GM12878 (cell line): ENCODE results near the gene DEK. TPM values are rescaled to one million over a fixed set of nuclear protein-coding genes. Genes with fewer than 3 reads are reported as not detected.

Experiments
- ATAC-seq: fragments of 200-7000 bp; cut with Tn5 transposase; 3 replicates; pipeline ENCODE4 v1.9.1; 2020; ENCODE audit warnings: mild to moderate bottlenecking, moderate library complexity
- BruUV-seq: library from RNA; stranded (reverse); fragments of 400-500 nt; replicated peaks from 2 replicates; lab custom pipeline; 2021; lab: Mats Ljungman, UMichigan
- CTCF ChIA-PET: fragments of 300-600 bp; sonication (Branson Sonifier 250); formaldehyde crosslinking; extraction: SDS; loops from one replicate; lab custom pipeline; 2021; ENCODE audit warnings: inconsistent platforms; lab: Yijun Ruan, JAX
- POLR2A ChIA-PET: fragments of 350-600 bp; formaldehyde crosslinking; extraction: SDS; loops from one replicate; lab custom pipeline; 2021; ENCODE audit warnings: inconsistent platforms; lab: Charles Lee
- RAD21 ChIA-PET: fragments of 300-600 bp; sonication (Branson Sonifier 250); formaldehyde crosslinking; loops from one replicate; lab custom pipeline; 2023; ENCODE audit warnings: antibody characterized with exemption; ENCODE audit not compliant: unreplicated experiment; lab: Charles Lee
- SMC1A ChIA-PET: fragments of 300-600 bp; sonication (Branson Sonifier 250); formaldehyde crosslinking; loops from one replicate; lab custom pipeline; 2023; ENCODE audit not compliant: unreplicated experiment, uncharacterized antibody; lab: Charles Lee
- DNase-seq: peaks from one replicate; pipeline ENCODE4 v3.0.0-alpha.2; 2011; ENCODE audit warnings: low read depth, low spot score
- FAIRE-seq: peaks from 3 replicates; lab custom pipeline; 2011; peaks lifted over from hg19 to GRCh38; lab: Jason Lieb, UNC
- H2AFZ ChIP-seq: 2 replicates; pipeline ENCODE4 v1.6.0; 2011; ENCODE audit warnings: low read depth, low read length, control low read depth; ENCODE audit not compliant: control insufficient read depth
- H3K27ac ChIP-seq: 2 replicates; pipeline ENCODE4 v1.5.1; 2011; ENCODE audit warnings: control low read depth; ENCODE audit not compliant: control insufficient read depth, insufficient read depth
- H3K27me3 ChIP-seq, 2 experiments: replicated peaks in 1 of 2; 2 replicates each; pipeline versions ENCODE4 v1.6.0 to v1.6.1; 2011; ENCODE audit warnings: low read length in 1 of 2; ENCODE audit not compliant: control insufficient read depth in 2 of 2, insufficient read depth in 2 of 2
- H3K36me3 ChIP-seq, 2 experiments: 2 replicates each; pipeline ENCODE4 v1.5.1; 2011; ENCODE audit warnings: low read length in 1 of 2; ENCODE audit not compliant: control insufficient read depth in 2 of 2, insufficient read depth in 2 of 2
- H3K4me1 ChIP-seq: 2 replicates; pipeline ENCODE4 v1.6.1; 2011; ENCODE audit warnings: mild to moderate bottlenecking, low read length, moderate library complexity, mixed read lengths; ENCODE audit not compliant: control insufficient read depth, insufficient read depth
- H3K4me2 ChIP-seq: 2 replicates; pipeline ENCODE4 v1.6.0; 2011; ENCODE audit warnings: control low read depth; ENCODE audit not compliant: control insufficient read depth, insufficient read depth
- H3K4me3 ChIP-seq: fragments of 200-600 bp; sonication (generic); 2 replicates; pipeline ENCODE4 v1.5.1; 2016
- H3K79me2 ChIP-seq: 2 replicates; pipeline ENCODE4 v1.6.0; 2011; ENCODE audit warnings: low read length; ENCODE audit not compliant: control insufficient read depth, insufficient read depth
- H3K9ac ChIP-seq: 2 replicates; pipeline ENCODE4 v1.8.0; 2011; ENCODE audit warnings: low read length, control low read depth, mixed read lengths; ENCODE audit not compliant: control insufficient read depth, insufficient read depth
- H3K9me3 ChIP-seq: replicated peaks from 3 replicates; pipeline ENCODE4 v1.5.1; 2011; ENCODE audit warnings: mild to moderate bottlenecking, low read length; ENCODE audit not compliant: control insufficient read depth, insufficient read depth
- H4K20me1 ChIP-seq: 2 replicates; pipeline ENCODE4 v1.6.0; 2011; ENCODE audit not compliant: control insufficient read depth, insufficient read depth
- CEBPB ChIP-seq, 2 experiments: fragments of 150-350 bp in 1 of 2; IDR thresholded peaks; 2 replicates each; pipeline ENCODE4 v1.6.1; 2012 to 2014; ENCODE audit warnings: low read depth in 2 of 2, low read length in 2 of 2, borderline replicate concordance in 1 of 2, inconsistent platforms in 1 of 2
- E4F1 ChIP-seq: fragments of 450-650 bp; IDR thresholded peaks from 2 replicates; pipeline ENCODE4 v1.6.1; 2018; ENCODE audit warnings: borderline replicate concordance, mild to moderate bottlenecking; ENCODE audit not compliant: partially characterized antibody
- GATAD2B ChIP-seq: fragments of 450-650 bp; conservative IDR thresholded peaks from 2 replicates; pipeline ENCODE4 v1.6.1; 2017; ENCODE audit warnings: low read depth, mild to moderate bottlenecking, moderate library complexity
- IRF4 ChIP-seq: IDR thresholded peaks from 2 replicates; pipeline ENCODE4 v1.6.1; 2011; ENCODE audit warnings: low read depth, low read length
- JUND ChIP-seq: IDR thresholded peaks from 2 replicates; pipeline ENCODE4 v1.6.1; 2012; ENCODE audit warnings: low read depth, mild to moderate bottlenecking, low read length, improper control_type of control experiment, moderate library complexity
- NBN ChIP-seq: fragments of 450-650 bp; IDR thresholded peaks from 2 replicates; pipeline ENCODE4 v1.6.1; 2016
- NR2F1 ChIP-seq: fragments of 450-650 bp; conservative IDR thresholded peaks from 2 replicates; pipeline ENCODE4 v1.6.1; 2017; ENCODE audit warnings: mild to moderate bottlenecking
- POLR2AphosphoS2 ChIP-seq: IDR thresholded peaks from 2 replicates; pipeline ENCODE4 v1.6.1; 2011; ENCODE audit warnings: low read depth, mild to moderate bottlenecking, low read length, improper control_type of control experiment, moderate library complexity
- SREBF1 ChIP-seq: IDR thresholded peaks from 2 replicates; pipeline ENCODE4 v1.6.1; 2012; ENCODE audit warnings: mild to moderate bottlenecking, low read length
- STAT3 ChIP-seq: IDR thresholded peaks from 2 replicates; pipeline ENCODE4 v1.6.1; 2011; ENCODE audit warnings: low read depth, low read length, improper control_type of control experiment
- SUZ12 ChIP-seq: fragments of 200-600 bp; sonication (generic); IDR thresholded peaks from one replicate; pipeline ENCODE4 v1.6.1; 2018; ENCODE audit warnings: antibody characterized with exemption, mild to moderate bottlenecking; ENCODE audit not compliant: unreplicated experiment
- ZNF217 ChIP-seq: fragments of 450-650 bp; IDR thresholded peaks from 2 replicates; pipeline ENCODE4 v1.6.1; 2017; ENCODE audit warnings: antibody characterized with exemption, mild to moderate bottlenecking
- WGBS: methylation state at CpG from one replicate; pipeline ENCODE4 v1.1.6; 2016; ENCODE audit warnings: low lambda C conversion rate; ENCODE audit not compliant: insufficient replicate concordance, insufficient coverage; ENCODE audit errors: missing lambda C conversion rate; 5-methylcytosine and 5-hydroxymethylcytosine counted together
- in situ Hi-C: fragments of 300-500 bp; cut with MboI; formaldehyde crosslinking; loops from 9 replicates; pipeline ENCODE4 v1.14.3; 2018; ENCODE audit warnings: mixed read lengths
- intact Hi-C: fragments of 100-400 bp; cut with micrococcal nuclease; formaldehyde crosslinking; loops from one replicate; pipeline ENCODE4 v1.14.2; 2022; ENCODE audit not compliant: unreplicated experiment
- polyA plus RNA-seq, 11 experiments: library from polyadenylated mRNA; depleted of rRNA in 4 of 11; unstranded in 6 of 11; stranded (reverse) in 5 of 11; fragments of >200 nt; fragmentation: Nextera tagmentation in 4 of 11; fragmentation: Illumina TruSeq in 1 of 11; extraction: Ambion mirVana in 4 of 11; extraction: Trizol in 1 of 11; gene quantifications; 1 replicate in 1 of 11; 2 replicates in 10 of 11; pipeline versions ENCODE4 v1.2.1 to v1.2.3, GENCODE V29; 2011 to 2016; ENCODE audit warnings: inconsistent platforms in 2 of 11, missing spikeins in 2 of 11, low read depth in 1 of 11
- total RNA-seq, 4 experiments: library from RNA; depleted of rRNA in 3 of 4; stranded (reverse); fragments of >200 nt in 3 of 4; fragmentation: Illumina TruSeq in 1 of 4; extraction: Trizol in 1 of 4; gene quantifications; 2 replicates each; pipeline versions ENCODE4 v1.2.1 to v1.2.3, GENCODE V29; 2013 to 2021
- TF ChIP-seq, protein P1 (sequence below): fragments of 450-650 bp; IDR thresholded peaks from 2 replicates; pipeline ENCODE4 v1.6.1; 2017; ENCODE audit warnings: mild to moderate bottlenecking, moderate library complexity
- TF ChIP-seq, protein P2 (sequence below): IDR thresholded peaks from 2 replicates; pipeline ENCODE4 v1.6.1; 2012; ENCODE audit warnings: improper control_type of control experiment, low read depth, low read length; ENCODE audit not compliant: insufficient replicate concordance

The DEK gene
- total and polyA plus RNA-seq, 10 of the 15 experiments (the other 5 are each of a cell fraction or from before 2014, with no cell fraction given), result 111 to 346 (median 196) TPM

DNA sequence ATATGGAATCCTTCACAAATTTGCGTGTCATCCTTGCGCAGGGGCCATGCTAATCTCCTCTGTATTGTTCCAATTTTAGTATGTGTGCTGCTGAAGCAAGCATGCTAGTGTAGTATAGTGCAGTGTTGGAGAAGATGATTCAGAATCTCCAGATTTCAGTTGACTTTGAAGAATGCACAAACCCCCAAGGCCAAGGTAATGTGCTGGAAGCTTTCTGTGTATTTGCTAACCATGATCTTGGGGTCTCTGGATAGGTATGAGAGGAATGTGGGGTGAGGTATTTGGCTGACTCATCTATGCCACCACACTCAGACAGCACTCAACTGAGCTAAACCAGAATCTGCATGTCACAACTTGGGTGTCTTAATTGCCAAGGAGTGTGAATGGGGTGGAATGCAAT, 42.6 kb upstream of the DEK start:
- no peaks in the 10 kb centered on the region for H3K36me3 ChIP-seq
- H3K9me3 ChIP-seq, result no peaks in the 10 kb centered on the region; the same call in 2 of the 3 replicates
- no peak overlapping the region for H3K27ac ChIP-seq
- ATAC-seq, result no peak
- ChIA-PET POLR2A (no interaction called here), RAD21 (no interaction called here), SMC1A (no interaction called here), CTCF (interaction anchor here (0.8 kb wide), 1 partner anchor 16 kb away, joined by 4 read pairs; no protein-coding TSS in a partner anchor)
- intact Hi-C loops (no loop called here), in situ Hi-C loops (loop anchor here (25.0 kb wide), 1 partner anchor 1145 kb away; no protein-coding TSS in a partner anchor)
- whole genome bisulfite sequencing, result 53% methylated on average over 2 of the region's 2 CpGs
- H3K4me3 ChIP-seq, result no peak overlapping the region
- no peak for DNase-seq
- H4K20me1 ChIP-seq, result no peaks in the 10 kb centered on the region
- H3K27me3 ChIP-seq, result no peaks in the 10 kb centered on the region; a peak in 1 of 4 replicates
- H3K79me2 ChIP-seq, result no peaks in the 10 kb centered on the region
- BruUV-seq, result no TSS peak
- no peak overlapping the region for H3K4me2 ChIP-seq
- no peak for FAIRE-seq
- H3K4me1 ChIP-seq, result no peaks in the 10 kb centered on the region
- no peak overlapping the region for H3K9ac ChIP-seq
- H2AFZ ChIP-seq, result no peak overlapping the region
- no peak for TF ChIP-seq CEBPB (IDR thresholded peaks at IDR 0.05; ENCODE audit: borderline replicate concordance in 1 of 2, low read depth in 2 of 2, low read length in 2 of 2)
- TF ChIP-seq, protein P1, sequence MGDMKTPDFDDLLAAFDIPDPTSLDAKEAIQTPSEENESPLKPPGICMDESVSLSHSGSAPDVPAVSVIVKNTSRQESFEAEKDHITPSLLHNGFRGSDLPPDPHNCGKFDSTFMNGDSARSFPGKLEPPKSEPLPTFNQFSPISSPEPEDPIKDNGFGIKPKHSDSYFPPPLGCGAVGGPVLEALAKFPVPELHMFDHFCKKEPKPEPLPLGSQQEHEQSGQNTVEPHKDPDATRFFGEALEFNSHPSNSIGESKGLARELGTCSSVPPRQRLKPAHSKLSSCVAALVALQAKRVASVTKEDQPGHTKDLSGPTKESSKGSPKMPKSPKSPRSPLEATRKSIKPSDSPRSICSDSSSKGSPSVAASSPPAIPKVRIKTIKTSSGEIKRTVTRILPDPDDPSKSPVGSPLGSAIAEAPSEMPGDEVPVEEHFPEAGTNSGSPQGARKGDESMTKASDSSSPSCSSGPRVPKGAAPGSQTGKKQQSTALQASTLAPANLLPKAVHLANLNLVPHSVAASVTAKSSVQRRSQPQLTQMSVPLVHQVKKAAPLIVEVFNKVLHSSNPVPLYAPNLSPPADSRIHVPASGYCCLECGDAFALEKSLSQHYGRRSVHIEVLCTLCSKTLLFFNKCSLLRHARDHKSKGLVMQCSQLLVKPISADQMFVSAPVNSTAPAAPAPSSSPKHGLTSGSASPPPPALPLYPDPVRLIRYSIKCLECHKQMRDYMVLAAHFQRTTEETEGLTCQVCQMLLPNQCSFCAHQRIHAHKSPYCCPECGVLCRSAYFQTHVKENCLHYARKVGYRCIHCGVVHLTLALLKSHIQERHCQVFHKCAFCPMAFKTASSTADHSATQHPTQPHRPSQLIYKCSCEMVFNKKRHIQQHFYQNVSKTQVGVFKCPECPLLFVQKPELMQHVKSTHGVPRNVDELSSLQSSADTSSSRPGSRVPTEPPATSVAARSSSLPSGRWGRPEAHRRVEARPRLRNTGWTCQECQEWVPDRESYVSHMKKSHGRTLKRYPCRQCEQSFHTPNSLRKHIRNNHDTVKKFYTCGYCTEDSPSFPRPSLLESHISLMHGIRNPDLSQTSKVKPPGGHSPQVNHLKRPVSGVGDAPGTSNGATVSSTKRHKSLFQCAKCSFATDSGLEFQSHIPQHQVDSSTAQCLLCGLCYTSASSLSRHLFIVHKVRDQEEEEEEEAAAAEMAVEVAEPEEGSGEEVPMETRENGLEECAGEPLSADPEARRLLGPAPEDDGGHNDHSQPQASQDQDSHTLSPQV, result no peak
- TF ChIP-seq ZNF217, result no peak
- no peak for TF ChIP-seq NBN
- TF ChIP-seq IRF4, result no peak
- TF ChIP-seq JUND, result no peak
- no peak for TF ChIP-seq STAT3
- TF ChIP-seq SREBF1, result no peak
- TF ChIP-seq E4F1, result no peak
- TF ChIP-seq SUZ12, result no peak
- TF ChIP-seq NR2F1, result no peak
- TF ChIP-seq POLR2AphosphoS2, result no peak
- TF ChIP-seq GATAD2B, result no peak
- TF ChIP-seq, protein P2, sequence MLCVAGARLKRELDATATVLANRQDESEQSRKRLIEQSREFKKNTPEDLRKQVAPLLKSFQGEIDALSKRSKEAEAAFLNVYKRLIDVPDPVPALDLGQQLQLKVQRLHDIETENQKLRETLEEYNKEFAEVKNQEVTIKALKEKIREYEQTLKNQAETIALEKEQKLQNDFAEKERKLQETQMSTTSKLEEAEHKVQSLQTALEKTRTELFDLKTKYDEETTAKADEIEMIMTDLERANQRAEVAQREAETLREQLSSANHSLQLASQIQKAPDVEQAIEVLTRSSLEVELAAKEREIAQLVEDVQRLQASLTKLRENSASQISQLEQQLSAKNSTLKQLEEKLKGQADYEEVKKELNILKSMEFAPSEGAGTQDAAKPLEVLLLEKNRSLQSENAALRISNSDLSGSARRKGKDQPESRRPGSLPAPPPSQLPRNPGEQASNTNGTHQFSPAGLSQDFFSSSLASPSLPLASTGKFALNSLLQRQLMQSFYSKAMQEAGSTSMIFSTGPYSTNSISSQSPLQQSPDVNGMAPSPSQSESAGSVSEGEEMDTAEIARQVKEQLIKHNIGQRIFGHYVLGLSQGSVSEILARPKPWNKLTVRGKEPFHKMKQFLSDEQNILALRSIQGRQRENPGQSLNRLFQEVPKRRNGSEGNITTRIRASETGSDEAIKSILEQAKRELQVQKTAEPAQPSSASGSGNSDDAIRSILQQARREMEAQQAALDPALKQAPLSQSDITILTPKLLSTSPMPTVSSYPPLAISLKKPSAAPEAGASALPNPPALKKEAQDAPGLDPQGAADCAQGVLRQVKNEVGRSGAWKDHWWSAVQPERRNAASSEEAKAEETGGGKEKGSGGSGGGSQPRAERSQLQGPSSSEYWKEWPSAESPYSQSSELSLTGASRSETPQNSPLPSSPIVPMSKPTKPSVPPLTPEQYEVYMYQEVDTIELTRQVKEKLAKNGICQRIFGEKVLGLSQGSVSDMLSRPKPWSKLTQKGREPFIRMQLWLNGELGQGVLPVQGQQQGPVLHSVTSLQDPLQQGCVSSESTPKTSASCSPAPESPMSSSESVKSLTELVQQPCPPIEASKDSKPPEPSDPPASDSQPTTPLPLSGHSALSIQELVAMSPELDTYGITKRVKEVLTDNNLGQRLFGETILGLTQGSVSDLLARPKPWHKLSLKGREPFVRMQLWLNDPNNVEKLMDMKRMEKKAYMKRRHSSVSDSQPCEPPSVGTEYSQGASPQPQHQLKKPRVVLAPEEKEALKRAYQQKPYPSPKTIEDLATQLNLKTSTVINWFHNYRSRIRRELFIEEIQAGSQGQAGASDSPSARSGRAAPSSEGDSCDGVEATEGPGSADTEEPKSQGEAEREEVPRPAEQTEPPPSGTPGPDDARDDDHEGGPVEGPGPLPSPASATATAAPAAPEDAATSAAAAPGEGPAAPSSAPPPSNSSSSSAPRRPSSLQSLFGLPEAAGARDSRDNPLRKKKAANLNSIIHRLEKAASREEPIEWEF, result no peak
